Loucy (cell line): ENCODE data around the gene MANEAL.

Experiments used
- H2AFZ ChIP-seq: fragments of 200-600 bp; sonication (generic); 2 replicates; pipeline ENCODE4 v1.6.0; 2016; ENCODE audit warnings: antibody characterized with exemption, mild to moderate bottlenecking, low read length, moderate library complexity
- H3F3A ChIP-seq: fragments of 200-600 bp; 2 replicates; pipeline ENCODE4 v1.6.0; 2016; ENCODE audit warnings: antibody characterized with exemption, low read depth, mild to moderate bottlenecking
- H3K27me3 ChIP-seq: fragments of 200-600 bp; sonication (generic); 2 replicates; pipeline ENCODE4 v1.6.1; 2014; ENCODE audit warnings: low read length, mild to moderate bottlenecking; ENCODE audit not compliant: insufficient read depth, poor library complexity, severe bottlenecking
- H3K36me3 ChIP-seq: fragments of 200-600 bp; sonication (generic); 2 replicates; pipeline ENCODE4 v1.6.1; 2016; ENCODE audit warnings: low read length; ENCODE audit not compliant: insufficient read depth
- H3K4me1 ChIP-seq: fragments of 200-600 bp; sonication (generic); 2 replicates; pipeline ENCODE4 v1.5.1; 2014; ENCODE audit warnings: low read length, mild to moderate bottlenecking; ENCODE audit not compliant: insufficient read depth, poor library complexity, severe bottlenecking
- H3K4me2 ChIP-seq: fragments of 200-600 bp; sonication (generic); 2 replicates; pipeline ENCODE4 v1.6.0; 2014; ENCODE audit warnings: antibody characterized with exemption, low read length, low read depth, mild to moderate bottlenecking; ENCODE audit not compliant: poor library complexity, severe bottlenecking
- H3K4me3 ChIP-seq: fragments of 200-600 bp; sonication (generic); 2 replicates; pipeline ENCODE4 v1.5.1; 2014; ENCODE audit warnings: low read length, mild to moderate bottlenecking, mixed read lengths; ENCODE audit not compliant: poor library complexity, severe bottlenecking
- H3K79me2 ChIP-seq: fragments of 200-600 bp; sonication (generic); 2 replicates; pipeline ENCODE4 v1.6.1; 2014; ENCODE audit warnings: low read length; ENCODE audit not compliant: insufficient read depth
- H3K9ac ChIP-seq: fragments of 200-600 bp; sonication (generic); 2 replicates; pipeline ENCODE4 v1.6.0; 2014; ENCODE audit warnings: mild to moderate bottlenecking, low read depth, low read length, moderate library complexity; ENCODE audit not compliant: poor library complexity, severe bottlenecking
- H3K9me2 ChIP-seq: fragments of 200-600 bp; sonication (generic); replicated peaks from 2 replicates; pipeline ENCODE4 v1.6.1; 2016; ENCODE audit warnings: low read depth, low read length, mixed read lengths
- H3K9me3 ChIP-seq: fragments of 200-600 bp; sonication (generic); 2 replicates; pipeline ENCODE4 v1.6.1; 2014; ENCODE audit warnings: mild to moderate bottlenecking, antibody characterized with exemption, low read length, low read depth; ENCODE audit not compliant: insufficient read depth
- H4K20me1 ChIP-seq: fragments of 200-600 bp; sonication (generic); 2 replicates; pipeline ENCODE4 v1.6.0; 2014; ENCODE audit warnings: antibody characterized with exemption, low read length, mild to moderate bottlenecking; ENCODE audit not compliant: insufficient read depth, poor library complexity, severe bottlenecking
- CTCF ChIP-seq: fragments of 200-600 bp; sonication (generic); conservative IDR thresholded peaks from 2 replicates; pipeline ENCODE4 v1.5.1; 2014; ENCODE audit warnings: mild to moderate bottlenecking, antibody characterized with exemption, low read length
- EZH2phosphoT487 ChIP-seq: fragments of 200-600 bp; IDR thresholded peaks from 2 replicates; pipeline ENCODE4 v1.6.1; 2018; ENCODE audit warnings: antibody characterized with exemption, mild to moderate bottlenecking, moderate library complexity, borderline replicate concordance

The MANEAL gene

GRCh38 chr1:37841652-37842051 is 48.0 kb downstream of the MANEAL start:
- H3K79me2 ChIP-seq: peaks cover 5% of the 10 kb centered on the region; the same call in 1 of the 2 replicates
- no peaks in the 10 kb centered on the region for H3F3A ChIP-seq
- H3K9me2 ChIP-seq: no peaks in the 10 kb centered on the region
- no peak for TF ChIP-seq CTCF
- no peaks in the 10 kb centered on the region for H3K27me3 ChIP-seq
- peaks cover 4% of the 10 kb centered on the region for H3K4me1 ChIP-seq
- H2AFZ ChIP-seq: no peak overlapping the region
- H3K4me2 ChIP-seq: no peak overlapping the region
- no peaks in the 10 kb centered on the region for H4K20me1 ChIP-seq
- peaks cover 33% of the 10 kb centered on the region; the same call in 1 of the 2 replicates for H3K36me3 ChIP-seq
- no peak overlapping the region for H3K4me3 ChIP-seq
- H3K9me3 ChIP-seq: no peaks in the 10 kb centered on the region
- no peak overlapping the region for H3K9ac ChIP-seq

GRCh38 chr1:37844536-37844935 is 50.9 kb downstream of the MANEAL start:
- Histone ChIP-seq H3K36me3 (peaks cover 15% of the 10 kb centered on the region; the same call in 1 of the 2 replicates), H3K27me3 (no peaks in the 10 kb centered on the region), H3K9ac (no peak overlapping the region), H3K4me2 (no peak overlapping the region), H3F3A (no peaks in the 10 kb centered on the region), H2AFZ (no peak overlapping the region), H4K20me1 (no peaks in the 10 kb centered on the region), H3K9me3 (no peaks in the 10 kb centered on the region), H3K4me3 (no peak overlapping the region), H3K79me2 (peaks cover 26% of the 10 kb centered on the region; the same call in 1 of the 2 replicates), H3K4me1 (peaks cover 9% of the 10 kb centered on the region), H3K9me2 (no peaks in the 10 kb centered on the region)
- TF ChIP-seq EZH2phosphoT487 (no peak), CTCF (no peak)

- Histone ChIP-seq H3K9ac (no peak overlapping the region), H3K9me2 (no peaks in the 10 kb centered on the region), H3K4me1 (peaks cover 9% of the 10 kb centered on the region), H3K9me3 (no peaks in the 10 kb centered on the region), H3K27me3 (no peaks in the 10 kb centered on the region), H3K4me2 (no peak overlapping the region), H3K79me2 (peaks cover 32% of the 10 kb centered on the region; the same call in 1 of the 2 replicates), H4K20me1 (no peaks in the 10 kb centered on the region), H2AFZ (no peak overlapping the region), H3F3A (no peaks in the 10 kb centered on the region), H3K4me3 (no peak overlapping the region), H3K36me3 (peaks cover 9% of the 10 kb centered on the region; the same call in 1 of the 2 replicates)
- no peak for TF ChIP-seq EZH2phosphoT487
Observed at GRCh38 chr1:37845049-37845646, 51.5 kb downstream of the MANEAL start.

GRCh38 chr1:37845786-37846185 is 52.1 kb downstream of the MANEAL start:
- Histone ChIP-seq H3K4me3 (no peak overlapping the region), H3K79me2 (peaks cover 38% of the 10 kb centered on the region), H3K9ac (no peak overlapping the region), H2AFZ (no peak overlapping the region), H3K36me3 (peaks cover 9% of the 10 kb centered on the region; the same call in 1 of the 2 replicates), H3K9me3 (no peaks in the 10 kb centered on the region), H3F3A (no peaks in the 10 kb centered on the region), H3K9me2 (no peaks in the 10 kb centered on the region), H3K4me2 (no peak overlapping the region), H3K27me3 (no peaks in the 10 kb centered on the region), H4K20me1 (no peaks in the 10 kb centered on the region), H3K4me1 (peaks cover 9% of the 10 kb centered on the region)
- TF ChIP-seq EZH2phosphoT487 (no peak), CTCF (no peak)
